Muscle of leg (tissue), 11 donors: ENCODE data around the gene DNAJC5. TPM values are rescaled to one million over a fixed set of nuclear protein-coding genes. Genes with fewer than 3 reads are reported as not detected.
"Not testable (repeated sequence)": the region's sequence is repeated elsewhere in the genome, so short reads cannot be mapped to it uniquely, and the experiment has no call there.

Experiments
- DNase-seq: peaks from one replicate; pipeline ENCODE4 v3.0.0; 2013
- H3K27ac ChIP-seq: one replicate; pipeline ENCODE4 v1.5.1; 2013; ENCODE audit warnings: mild to moderate bottlenecking, low read length, control low read depth
- H3K27me3 ChIP-seq: one replicate; pipeline ENCODE4 v1.6.1; 2013; ENCODE audit warnings: low read length; ENCODE audit not compliant: control insufficient read depth, insufficient read depth
- H3K36me3 ChIP-seq: one replicate; pipeline ENCODE4 v1.6.1; 2013; ENCODE audit warnings: low read length; ENCODE audit not compliant: control insufficient read depth, insufficient read depth
- H3K4me1 ChIP-seq: one replicate; pipeline ENCODE4 v1.6.1; 2013; ENCODE audit warnings: low read length; ENCODE audit not compliant: control insufficient read depth, insufficient read depth
- H3K4me3 ChIP-seq: one replicate; pipeline ENCODE4 v1.5.1; 2013; ENCODE audit warnings: low read length, control low read depth
- H3K9me3 ChIP-seq: replicated peaks from 2 replicates; pipeline ENCODE4 v1.6.1; 2013; ENCODE audit warnings: low read depth, low read length; ENCODE audit not compliant: control insufficient read depth
- WGBS: methylation state at CpG from one replicate; pipeline ENCODE4 v1.1.5; 2013; ENCODE audit warnings: missing lambda C conversion rate; ENCODE audit not compliant: insufficient coverage; 5-methylcytosine and 5-hydroxymethylcytosine counted together
- polyA plus RNA-seq, 8 donors: library from polyadenylated mRNA; unstranded; fragments of 120-200 nt; gene quantifications; one replicate each; pipeline versions ENCODE4 v1.2.1 to v1.2.3, GENCODE V29; 2013; ENCODE audit warnings: inconsistent platforms in 1 of 8, low replicate concordance in 1 of 8; ENCODE audit not compliant: insufficient read length in 8 of 8, insufficient read depth in 1 of 8
- total RNA-seq: library from RNA; stranded (reverse); fragments of 120-200 nt; gene quantifications from one replicate; pipeline ENCODE4 v1.2.4, GENCODE V29; 2013

The DNAJC5 gene
- total and polyA plus RNA-seq, 9 donors = 26.8 to 37.9 (median 32.3) TPM

DNA sequence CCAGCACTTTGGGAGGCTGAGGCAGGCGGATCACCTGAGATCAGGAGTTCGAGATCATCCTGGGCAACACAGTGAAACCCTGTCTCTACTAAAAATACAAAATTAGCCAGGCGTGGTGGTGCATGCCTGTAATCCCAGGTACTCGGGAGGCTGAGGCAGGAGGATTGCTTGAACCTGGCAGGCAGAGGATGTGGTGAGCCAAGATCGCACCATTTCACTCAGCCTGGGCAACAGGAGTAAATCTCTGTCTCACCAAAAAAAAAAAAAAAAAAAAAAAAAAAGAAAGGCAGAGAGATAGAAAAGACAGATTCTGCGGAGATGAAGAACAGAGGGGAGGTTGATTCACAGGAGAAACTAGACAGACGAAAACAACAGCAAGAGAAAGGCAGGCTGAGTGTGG, 81.6 kb downstream of the DNAJC5 start:
- not testable (repeated sequence) for H3K27ac ChIP-seq, H3K9me3 ChIP-seq, DNase-seq, H3K36me3 ChIP-seq, H3K4me3 ChIP-seq, H3K27me3 ChIP-seq
- H3K4me1 ChIP-seq = peaks cover 36% of the 10 kb centered on the region
- 83% methylated on average over 4 of the region's 7 CpGs for WGBS

DNA sequence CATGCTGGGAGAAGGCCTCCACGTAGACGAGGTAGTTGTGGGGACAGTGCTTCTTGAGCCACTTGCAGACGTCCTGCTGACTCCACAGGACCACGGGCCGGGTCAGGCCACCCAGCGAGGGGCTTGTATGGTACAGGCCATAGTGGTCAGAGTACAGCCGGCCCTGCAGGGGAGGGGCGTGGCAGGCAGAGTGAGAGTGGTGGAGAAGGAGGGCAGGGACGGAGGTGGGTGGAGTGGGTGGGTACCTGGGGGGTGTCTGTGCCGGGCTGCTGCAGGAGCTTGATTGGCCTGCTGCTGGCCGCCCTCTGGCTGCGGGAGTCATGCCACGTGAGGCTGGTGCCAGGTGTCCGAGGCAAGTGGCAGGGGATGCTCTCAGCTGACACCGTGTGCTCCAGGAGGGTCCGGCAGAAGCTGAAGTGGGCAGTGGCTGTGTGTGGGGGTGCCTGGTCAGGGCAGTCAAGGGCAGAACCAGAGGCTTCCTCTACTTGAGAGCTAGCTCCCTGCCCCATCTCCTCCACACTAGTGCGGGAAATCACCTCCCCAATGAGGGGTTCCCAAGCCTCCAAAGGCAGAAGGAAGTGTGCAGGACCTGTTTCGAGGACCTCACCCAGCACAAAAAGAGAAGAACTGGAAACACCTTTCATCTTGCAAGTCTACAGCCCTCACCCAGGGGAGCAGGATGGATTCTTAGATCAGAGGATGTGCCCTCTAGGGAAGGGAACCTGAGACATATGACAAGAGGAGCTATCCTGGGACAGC, 82.2 kb downstream of the DNAJC5 start:
- 84% methylated on average over 16 of the region's 18 CpGs for WGBS
- Histone ChIP-seq H3K27me3 (no peaks in the 10 kb centered on the region), H3K4me1 (peaks cover 42% of the 10 kb centered on the region), H3K27ac (no peak overlapping the region), H3K9me3 (no peaks in the 10 kb centered on the region), H3K4me3 (no peak overlapping the region), H3K36me3 (peaks cover 2% of the 10 kb centered on the region)
- DNase-seq = peak; percentile 9

DNA sequence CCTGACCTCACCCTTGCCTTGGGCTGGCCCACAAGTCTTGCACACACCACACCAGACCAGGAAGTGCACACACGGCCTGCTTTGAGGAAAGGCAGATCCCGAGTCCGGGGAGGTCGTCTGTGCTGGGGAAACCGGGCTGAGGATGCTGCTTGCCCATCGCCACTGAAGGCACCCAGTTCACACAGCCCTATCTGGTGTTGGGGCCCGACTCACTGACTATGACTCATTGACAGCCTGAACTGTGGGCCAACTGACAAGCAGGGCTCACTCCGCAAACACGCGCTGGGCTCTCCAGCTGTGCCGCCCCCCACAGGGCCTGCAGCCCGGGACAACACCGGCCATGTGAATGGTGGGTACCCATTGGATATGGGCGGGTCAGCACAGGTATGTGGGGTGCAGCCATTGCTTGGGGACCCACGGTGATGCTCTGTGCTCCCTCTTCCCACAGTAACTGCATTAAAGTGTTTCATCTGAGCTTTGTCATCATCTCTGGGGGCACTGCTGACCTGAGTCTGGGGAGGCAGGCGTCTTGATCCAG, 82.9 kb downstream of the DNAJC5 start:
- Histone ChIP-seq H3K27me3 (no peaks in the 10 kb centered on the region), H3K4me1 (peaks cover 45% of the 10 kb centered on the region), H3K27ac (no peak overlapping the region), H3K9me3 (no peaks in the 10 kb centered on the region), H3K4me3 (no peak overlapping the region), H3K36me3 (peaks cover 6% of the 10 kb centered on the region)
- no peak for DNase-seq
- WGBS = 79% methylated on average over 14 of the region's 16 CpGs

DNA sequence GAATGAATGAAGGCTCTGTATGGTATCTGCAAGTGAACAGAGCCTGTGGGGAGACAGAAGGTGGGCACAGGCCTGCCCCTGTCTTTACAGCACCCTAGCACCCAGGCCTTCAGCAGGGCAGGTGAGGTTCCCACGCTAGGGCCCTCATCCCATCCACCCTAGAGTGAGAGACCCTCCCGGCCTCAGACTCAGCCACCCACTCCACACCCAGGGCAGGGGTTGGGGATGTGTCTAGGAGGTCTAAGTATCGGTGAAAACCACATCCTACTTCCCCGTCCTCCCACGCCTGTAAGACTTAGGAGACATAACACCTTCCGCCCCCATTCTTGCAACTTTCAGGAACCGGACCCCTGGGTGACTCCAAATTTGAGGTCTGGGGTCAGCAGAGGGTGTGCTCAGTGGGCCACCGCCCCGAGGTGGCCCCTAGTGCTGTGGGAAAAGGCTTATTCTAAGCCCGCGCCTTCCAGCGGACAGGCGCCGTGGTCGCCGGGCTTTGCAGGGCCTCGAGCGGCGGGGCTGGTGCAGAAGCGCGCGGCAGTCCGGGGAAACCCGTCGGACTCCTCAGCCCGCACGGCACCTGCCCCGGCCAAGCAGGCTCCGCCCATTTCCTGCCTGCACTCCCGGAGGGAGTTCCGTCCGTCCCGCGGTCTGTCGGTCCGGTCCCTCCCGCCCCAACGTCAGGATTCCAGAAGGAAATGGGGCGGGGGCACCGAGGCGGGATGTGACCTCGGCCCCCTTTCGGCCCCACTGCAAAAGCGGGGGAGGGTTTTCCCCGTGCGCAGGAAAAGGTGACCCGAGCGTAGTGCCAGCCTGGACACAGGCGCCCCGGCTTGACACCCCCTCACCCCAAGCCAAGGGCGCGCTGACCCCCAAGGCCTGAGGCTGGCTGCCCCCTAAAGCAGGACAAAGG, 83.6 kb downstream of the DNAJC5 start:
- H3K9me3 ChIP-seq = no peaks in the 10 kb centered on the region
- peak overlapping the region; percentile 62 for H3K27ac ChIP-seq
- H3K36me3 ChIP-seq = peaks cover 13% of the 10 kb centered on the region
- 6% methylated on average over 50 of the region's 52 CpGs for WGBS
- H3K4me1 ChIP-seq = peaks cover 44% of the 10 kb centered on the region
- peak overlapping the region; percentile 58 for H3K4me3 ChIP-seq
- peak; percentile 69 for DNase-seq
- H3K27me3 ChIP-seq = no peaks in the 10 kb centered on the region

DNA sequence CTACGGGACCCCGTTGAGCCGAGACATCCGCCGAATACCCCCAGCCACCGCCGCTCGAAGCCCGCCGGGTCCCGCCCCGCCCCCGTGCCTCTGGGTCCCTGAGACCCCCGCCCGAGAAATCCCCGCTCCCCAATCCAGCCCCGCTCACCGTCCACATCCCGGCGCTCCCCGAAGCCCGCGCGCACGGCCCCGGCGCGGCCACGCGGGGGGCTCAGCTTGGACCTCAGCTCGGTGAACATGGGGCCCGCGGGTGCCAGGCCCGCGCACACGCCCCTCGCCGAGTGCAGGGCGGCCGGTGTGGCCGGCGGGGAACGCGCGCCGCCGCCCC, 84.3 kb downstream of the DNAJC5 start:
- H3K27me3 ChIP-seq = no peaks in the 10 kb centered on the region
- peaks cover 40% of the 10 kb centered on the region for H3K4me1 ChIP-seq
- no peak for DNase-seq
- H3K27ac ChIP-seq = peak overlapping the region; percentile 62
- H3K9me3 ChIP-seq = no peaks in the 10 kb centered on the region
- peak overlapping the region; percentile 58 for H3K4me3 ChIP-seq
- WGBS = under 1% methylated on average over 47 of the region's 47 CpGs
- H3K36me3 ChIP-seq = peaks cover 20% of the 10 kb centered on the region

DNA sequence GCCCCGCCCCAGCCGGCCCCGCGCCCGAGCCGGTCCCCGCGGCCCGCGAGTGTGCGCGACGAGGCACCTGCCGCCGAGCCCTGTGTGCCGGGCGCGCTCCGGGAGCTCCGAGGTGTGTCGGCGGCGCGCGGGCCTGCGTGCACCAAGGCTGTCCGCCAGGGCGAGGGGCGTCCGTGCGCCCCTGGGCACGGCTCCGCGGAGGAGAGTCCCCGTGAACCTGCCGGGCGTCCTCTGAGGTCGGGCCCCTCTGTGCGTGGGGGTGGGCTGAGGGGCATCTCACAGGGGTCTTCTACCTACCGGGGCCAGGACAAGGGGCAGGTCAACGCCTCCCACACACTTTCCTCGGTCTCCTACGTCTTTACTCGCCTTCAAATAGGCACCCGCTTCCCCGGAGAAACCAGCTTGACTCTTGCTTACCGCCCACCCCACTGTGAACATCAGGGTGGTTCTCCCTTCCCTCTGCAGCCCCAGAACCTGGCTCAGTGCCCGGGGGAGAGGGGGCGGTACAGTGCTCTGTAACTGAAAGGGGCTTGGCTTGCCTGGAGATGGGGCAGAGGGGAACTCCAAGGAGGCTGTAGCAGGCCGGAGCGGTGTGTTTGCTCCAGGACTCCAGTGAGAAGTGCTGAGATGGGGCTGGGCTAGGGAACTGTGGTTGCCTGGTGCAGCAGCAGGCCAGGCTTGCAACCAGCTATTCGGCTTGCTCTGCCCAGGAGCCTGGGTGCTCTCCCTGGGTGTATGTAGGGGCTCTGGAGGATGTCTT, 84.8 kb downstream of the DNAJC5 start, which contains the start of gene SAMD10:
TSS of gene SAMD10 (minus strand) at position 86 of the 760 bp plus-strand sequence. CDS start 175 bp downstream, outside the sequence.
- under 1% methylated on average over 48 of the region's 52 CpGs for WGBS
- Histone ChIP-seq H3K27ac (peak within 1 kb of the TSS; percentile 89), H3K9me3 (no peaks in the 10 kb centered on the region), H3K4me3 (peak within 1 kb of the TSS; percentile 58), H3K27me3 (no peaks in the 10 kb centered on the region), H3K36me3 (peaks cover 25% of the 10 kb centered on the region), H3K4me1 (peaks cover 34% of the 10 kb centered on the region)
- peak; percentile 87 for DNase-seq

DNA sequence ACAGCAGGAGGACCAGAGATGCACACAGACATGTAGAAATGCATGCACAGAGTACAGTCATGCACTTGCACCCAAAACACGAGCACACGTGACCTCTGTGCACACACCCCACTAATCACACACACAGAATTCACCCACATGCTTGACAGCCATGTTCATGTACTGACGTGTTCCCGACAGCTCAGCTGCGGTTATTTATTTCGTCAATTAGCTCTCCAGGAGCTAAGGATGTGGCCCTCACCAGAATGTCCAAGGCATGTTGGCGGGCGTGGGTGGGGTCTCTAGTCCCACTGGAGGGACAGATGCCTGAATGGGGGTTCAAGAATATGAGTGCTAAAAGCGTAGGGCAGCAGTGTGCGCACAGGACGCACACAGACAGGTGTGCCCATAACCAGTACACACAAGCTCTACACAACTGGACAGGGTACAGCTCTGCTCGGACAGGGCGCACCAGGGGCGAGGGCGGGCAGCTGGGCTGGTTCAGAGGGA, 85.4 kb downstream of the DNAJC5 start:
- peaks cover 34% of the 10 kb centered on the region for H3K4me1 ChIP-seq
- H3K36me3 ChIP-seq = peaks cover 29% of the 10 kb centered on the region
- no peaks in the 10 kb centered on the region for H3K27me3 ChIP-seq
- peak overlapping the region; percentile 87 for H3K4me3 ChIP-seq
- no peaks in the 10 kb centered on the region for H3K9me3 ChIP-seq
- 85% methylated on average over 10 of the region's 15 CpGs for WGBS
- DNase-seq = no peak
- peak overlapping the region; percentile 89 for H3K27ac ChIP-seq

DNA sequence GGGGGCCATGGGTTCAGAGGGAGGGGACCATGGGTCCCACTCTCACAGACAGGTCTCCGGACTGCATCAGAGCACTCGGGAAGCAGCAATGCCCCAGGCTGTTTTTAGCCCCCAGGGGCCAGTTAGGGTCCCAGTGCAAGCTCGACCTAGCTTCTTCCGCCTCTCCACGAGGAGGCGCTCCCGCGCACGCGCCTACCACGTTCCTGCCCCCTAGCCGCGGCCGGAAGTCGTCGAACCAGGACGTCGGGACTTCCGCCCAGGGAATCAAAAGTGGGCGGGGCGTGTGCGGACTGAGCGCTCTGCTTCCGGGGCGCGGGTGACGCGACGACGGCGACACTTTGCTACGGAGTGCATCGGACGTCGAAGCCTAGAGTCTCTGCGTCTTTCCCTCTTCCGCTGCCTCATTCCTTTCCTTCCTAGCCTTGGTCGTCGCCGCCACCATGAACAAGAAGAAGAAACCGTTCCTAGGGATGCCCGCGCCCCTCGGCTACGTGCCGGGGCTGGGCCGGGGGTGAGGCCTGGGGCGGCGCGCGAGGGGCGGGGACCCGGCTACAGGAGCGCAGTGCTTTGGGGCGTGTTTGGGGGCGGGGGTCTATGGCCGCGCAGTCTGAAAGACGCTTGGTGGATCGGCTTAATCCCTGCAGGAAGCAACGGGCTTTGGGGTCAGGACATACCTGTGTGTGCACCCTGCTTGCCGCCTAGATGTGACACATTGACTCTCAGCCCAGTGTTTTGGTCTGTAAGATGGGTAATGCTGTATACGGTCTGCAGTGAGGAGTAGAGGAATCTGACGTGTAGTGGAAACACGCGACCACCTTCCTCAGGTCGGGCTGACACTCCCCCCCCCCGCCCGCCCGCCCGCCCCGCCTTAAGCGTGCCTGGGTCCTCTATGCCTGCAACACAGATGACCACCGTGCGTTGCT, 86.1 kb downstream of the DNAJC5 start, which contains the start of gene PRPF6:
TSS of gene PRPF6 (plus strand) at position 327 of the 923 bp plus-strand sequence. CDS start at position 441, 114 bp downstream.
- peak; percentile 98 for DNase-seq
- Histone ChIP-seq H3K4me1 (peaks cover 34% of the 10 kb centered on the region), H3K9me3 (no peaks in the 10 kb centered on the region), H3K36me3 (peaks cover 32% of the 10 kb centered on the region), H3K27ac (peak within 1 kb of the TSS; percentile 89), H3K4me3 (peak within 1 kb of the TSS; percentile 87), H3K27me3 (no peaks in the 10 kb centered on the region)
- WGBS = under 1% methylated on average over 59 of the region's 75 CpGs

DNA sequence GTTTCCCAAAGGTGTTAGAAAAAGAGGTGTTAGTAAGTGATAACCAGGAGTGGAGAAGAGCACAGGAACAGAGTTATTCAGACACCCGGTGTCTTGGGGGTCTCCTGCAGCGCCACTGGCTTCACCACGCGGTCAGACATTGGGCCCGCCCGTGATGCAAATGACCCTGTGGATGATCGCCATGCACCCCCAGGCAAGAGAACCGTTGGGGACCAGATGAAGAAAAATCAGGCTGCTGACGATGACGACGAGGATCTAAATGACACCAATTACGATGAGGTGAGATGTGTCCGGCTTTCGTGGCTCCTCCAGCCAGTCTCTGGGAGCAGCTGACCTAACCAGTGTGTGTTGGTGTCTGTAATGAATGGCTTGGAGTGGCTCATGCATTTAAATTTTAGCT, 88.0 kb downstream of the DNAJC5 start:
- Histone ChIP-seq H3K4me3 (no peak overlapping the region), H3K4me1 (peaks cover 34% of the 10 kb centered on the region), H3K36me3 (peaks cover 43% of the 10 kb centered on the region), H3K27me3 (no peaks in the 10 kb centered on the region), H3K9me3 (no peaks in the 10 kb centered on the region), H3K27ac (no peak overlapping the region)
- DNase-seq = no peak
- WGBS = 87% methylated on average over 14 of the region's 14 CpGs
